Endothelial cell of hepatic sinusoid (primary cell): ENCODE data around the gene BECN2.

Experiments
- in situ Hi-C: cut with HindIII; loops from 2 replicates; pipeline ENCODE4 v1.10.0; 2017; ENCODE audit warnings: low sequenced_read_pairs

The BECN2 gene

GRCh38 chr1:241957692-241958494, at the start of gene BECN2:
TSS of gene BECN2 (plus strand) at chr1:241957767. CDS start at chr1:241957767, 0 bp downstream.
- in situ Hi-C loops = no loop called here

GRCh38 chr1:241916196-241916595, 41.4 kb upstream of the BECN2 start:
- in situ Hi-C loops = no loop called here

GRCh38 chr1:241917487-241917886, 40.1 kb upstream of the BECN2 start:
- in situ Hi-C loops = no loop called here

GRCh38 chr1:241918879-241919278, 38.7 kb upstream of the BECN2 start:
- in situ Hi-C loops = no loop called here

- in situ Hi-C loops = no loop called here
These were observed 33.3 kb upstream of the BECN2 start for GRCh38 chr1:241924080-241924808.

GRCh38 chr1:241926141-241926540, 31.4 kb upstream of the BECN2 start:
- in situ Hi-C loops = no loop called here

- in situ Hi-C loops = no loop called here
These were observed 30.2 kb upstream of the BECN2 start for GRCh38 chr1:241927321-241927720.

- in situ Hi-C loops = no loop called here
These were observed 24.7 kb upstream of the BECN2 start for GRCh38 chr1:241932845-241933244.

- in situ Hi-C loops = no loop called here
These were observed 23.2 kb upstream of the BECN2 start for GRCh38 chr1:241934201-241934848.

- in situ Hi-C loops = no loop called here
These were observed 22.7 kb upstream of the BECN2 start for GRCh38 chr1:241934866-241935265.

GRCh38 chr1:241939798-241940197, 17.8 kb upstream of the BECN2 start:
- in situ Hi-C loops = no loop called here

- in situ Hi-C loops = no loop called here
These were observed 14.8 kb upstream of the BECN2 start for GRCh38 chr1:241942738-241943137.

- in situ Hi-C loops = no loop called here
These were observed 13.3 kb upstream of the BECN2 start for GRCh38 chr1:241944300-241944699.

- in situ Hi-C loops = no loop called here
These were observed 10.2 kb upstream of the BECN2 start for GRCh38 chr1:241947354-241947753.

GRCh38 chr1:241950390-241950789, 7.2 kb upstream of the BECN2 start:
- in situ Hi-C loops = no loop called here

GRCh38 chr1:241962153-241962552, 4.6 kb downstream of the BECN2 start:
- in situ Hi-C loops = no loop called here

- in situ Hi-C loops = no loop called here
These were observed 6.2 kb downstream of the BECN2 start for GRCh38 chr1:241963722-241964121.

GRCh38 chr1:241964550-241965282, 7.1 kb downstream of the BECN2 start:
- in situ Hi-C loops = no loop called here

GRCh38 chr1:241968611-241969010, 11.0 kb downstream of the BECN2 start:
- in situ Hi-C loops = no loop called here

GRCh38 chr1:241972703-241973369, 15.3 kb downstream of the BECN2 start:
- in situ Hi-C loops = no loop called here
